Mucosa of stomach (tissue), 1 donor: ENCODE results near the gene NARS2.
"Not testable (repeated sequence)": the region's sequence is repeated elsewhere in the genome, so short reads cannot be mapped to it uniquely, and the experiment has no call there.

Experiments
- H3K27me3 ChIP-seq: one replicate; pipeline ENCODE4 v1.7.0; 2013; ENCODE audit warnings: mild to moderate bottlenecking, low read length; ENCODE audit not compliant: control insufficient read depth, insufficient read depth
- H3K36me3 ChIP-seq: one replicate; pipeline ENCODE4 v1.7.0; 2013; ENCODE audit warnings: low read length; ENCODE audit not compliant: control insufficient read depth, insufficient read depth
- H3K4me1 ChIP-seq: one replicate; pipeline ENCODE4 v1.7.0; 2013; ENCODE audit warnings: mild to moderate bottlenecking, low read length; ENCODE audit not compliant: control insufficient read depth, insufficient read depth
- H3K4me3 ChIP-seq: one replicate; pipeline ENCODE4 v1.7.0; 2013; ENCODE audit warnings: low read length
- H3K9ac ChIP-seq: one replicate; pipeline ENCODE4 v1.7.0; 2013; ENCODE audit warnings: mild to moderate bottlenecking, low read length, moderate library complexity
- H3K9me3 ChIP-seq: one replicate; pipeline ENCODE4 v1.7.0; 2013; ENCODE audit warnings: mild to moderate bottlenecking, low read length, moderate library complexity; ENCODE audit not compliant: control insufficient read depth
- donor health status: Pancreatic carcinoma.

The NARS2 gene

GRCh38 chr11:78574386-78575381 is at the start of gene NARS2:
NARS2 (minus strand) TSS chr11:78574864; CDS start chr11:78574488, 376 bp downstream.
- peak within 1 kb of the TSS; percentile 86 for H3K9ac ChIP-seq
- peaks cover 10% of the 10 kb centered on the region for H3K4me1 ChIP-seq
- H3K9me3 ChIP-seq = no peaks in the 10 kb centered on the region

GRCh38 chr11:78622666-78623065 is 48.0 kb upstream of the NARS2 start:
- Histone ChIP-seq H3K27me3 (no peaks in the 10 kb centered on the region), H3K9ac (no peak overlapping the region), H3K36me3 (no peaks in the 10 kb centered on the region), H3K4me1 (no peaks in the 10 kb centered on the region), H3K4me3 (no peak overlapping the region), H3K9me3 (no peaks in the 10 kb centered on the region)

More at GRCh38 chr11:78574386-78575381, at the start of gene NARS2:
- no peaks in the 10 kb centered on the region for H3K27me3 ChIP-seq
- H3K4me3 ChIP-seq = peak within 1 kb of the TSS; percentile 89
- no peaks in the 10 kb centered on the region for H3K36me3 ChIP-seq

- no peaks in the 10 kb centered on the region for H3K36me3 ChIP-seq
- no peaks in the 10 kb centered on the region for H3K27me3 ChIP-seq
- no peaks in the 10 kb centered on the region for H3K4me1 ChIP-seq
- H3K9ac ChIP-seq = no peak overlapping the region
- H3K9me3 ChIP-seq = no peaks in the 10 kb centered on the region
- H3K4me3 ChIP-seq = no peak overlapping the region
These were observed 45.5 kb upstream of the NARS2 start for GRCh38 chr11:78620159-78620558.

- H3K4me1 ChIP-seq = no peaks in the 10 kb centered on the region
- H3K36me3 ChIP-seq = no peaks in the 10 kb centered on the region
- no peak overlapping the region for H3K9ac ChIP-seq
- H3K9me3 ChIP-seq = no peaks in the 10 kb centered on the region
- H3K4me3 ChIP-seq = no peak overlapping the region
- no peaks in the 10 kb centered on the region for H3K27me3 ChIP-seq
These were observed 41.1 kb upstream of the NARS2 start for GRCh38 chr11:78615724-78616123.

GRCh38 chr11:78613378-78613813 is 38.7 kb upstream of the NARS2 start:
- Histone ChIP-seq H3K4me1 (peaks cover 3% of the 10 kb centered on the region), H3K9me3 (no peaks in the 10 kb centered on the region), H3K36me3 (no peaks in the 10 kb centered on the region), H3K27me3 (no peaks in the 10 kb centered on the region), H3K4me3 (no peak overlapping the region), H3K9ac (no peak overlapping the region)

GRCh38 chr11:78612721-78613377 is 38.2 kb upstream of the NARS2 start:
- Histone ChIP-seq H3K9ac (no peak overlapping the region), H3K4me3 (no peak overlapping the region), H3K9me3 (no peaks in the 10 kb centered on the region), H3K36me3 (no peaks in the 10 kb centered on the region), H3K27me3 (no peaks in the 10 kb centered on the region), H3K4me1 (peaks cover 8% of the 10 kb centered on the region)

- not testable (repeated sequence) for H3K9ac ChIP-seq, H3K4me3 ChIP-seq, H3K27me3 ChIP-seq, H3K9me3 ChIP-seq, H3K36me3 ChIP-seq
- H3K4me1 ChIP-seq = peaks cover 16% of the 10 kb centered on the region
These were observed 34.7 kb upstream of the NARS2 start for GRCh38 chr11:78609321-78609720.

- Histone ChIP-seq H3K27me3 (no peaks in the 10 kb centered on the region), H3K4me1 (peaks cover 16% of the 10 kb centered on the region), H3K9me3 (no peaks in the 10 kb centered on the region), H3K9ac (no peak overlapping the region), H3K4me3 (no peak overlapping the region), H3K36me3 (no peaks in the 10 kb centered on the region)
These were observed 33.0 kb upstream of the NARS2 start for GRCh38 chr11:78607696-78608095.

- Histone ChIP-seq H3K27me3 (no peaks in the 10 kb centered on the region), H3K9me3 (no peaks in the 10 kb centered on the region), H3K4me1 (peaks cover 16% of the 10 kb centered on the region), H3K36me3 (no peaks in the 10 kb centered on the region), H3K4me3 (no peak overlapping the region), H3K9ac (no peak overlapping the region)
These were observed 32.0 kb upstream of the NARS2 start for GRCh38 chr11:78606667-78607066.

- no peaks in the 10 kb centered on the region for H3K36me3 ChIP-seq
These were observed 30.6 kb upstream of the NARS2 start for GRCh38 chr11:78605296-78605695.

GRCh38 chr11:78603792-78604191 is 29.1 kb upstream of the NARS2 start:
- no peaks in the 10 kb centered on the region for H3K36me3 ChIP-seq
- no peaks in the 10 kb centered on the region for H3K27me3 ChIP-seq
- no peak overlapping the region for H3K9ac ChIP-seq
- no peaks in the 10 kb centered on the region for H3K9me3 ChIP-seq
- H3K4me3 ChIP-seq = no peak overlapping the region
- peaks cover 16% of the 10 kb centered on the region for H3K4me1 ChIP-seq

More at GRCh38 chr11:78605296-78605695, 30.6 kb upstream of the NARS2 start:
- Histone ChIP-seq H3K4me1 (peaks cover 16% of the 10 kb centered on the region), H3K9me3 (no peaks in the 10 kb centered on the region), H3K9ac (no peak overlapping the region), H3K27me3 (no peaks in the 10 kb centered on the region), H3K4me3 (no peak overlapping the region)

GRCh38 chr11:78602771-78603170 is 28.1 kb upstream of the NARS2 start:
- H3K9me3 ChIP-seq, H3K4me3 ChIP-seq, H3K27me3 ChIP-seq, H3K9ac ChIP-seq, H3K4me1 ChIP-seq, H3K36me3 ChIP-seq: not testable (repeated sequence)
